Renal pelvis (tissue), 12 donors: ENCODE measurements around the gene PCNA. TPM values are rescaled to one million over a fixed set of nuclear protein-coding genes. Genes with fewer than 3 reads are reported as not detected.
A peak's percentile ranks its signal among the peaks of the same experiment; 100 is the strongest.

Experiments
- DNase-seq: peaks from one replicate; pipeline ENCODE4 v3.0.0-alpha.2; 2013
- long read RNA-seq, 16 experiments: transcript quantifications; one replicate each; lab custom pipeline, GENCODE V29; 2026
- polyA plus RNA-seq, 3 donors: library from polyadenylated mRNA; unstranded; fragments of 120-200 nt; gene quantifications; one replicate each; pipeline ENCODE4 v1.2.1, GENCODE V29; 2013; ENCODE audit not compliant: insufficient read length in 3 of 3

The PCNA gene
- polyA plus RNA-seq = 100 to 1,000 TPM; 157 to 190 (median 161) TPM
- long read RNA-seq, donor 1, transcript PCNA-201 (6 exons, 1,344 nt) = major isoform, 75 of 84 reads
- long read RNA-seq, donor 1, partial matches to known transcripts = 6 of 84 reads
- long read RNA-seq, donor 1, other reads (novel, unspliced or antisense) = 0 of 84 reads
- long read RNA-seq, donor 2, transcript PCNA-202 (7 exons, 1,359 nt) = minor isoform, 12 of 126 reads
- long read RNA-seq, donor 2, transcript PCNA-201 (6 exons, 1,344 nt) = major isoform, 105 of 126 reads
- long read RNA-seq, donor 2, partial matches to known transcripts = 9 of 126 reads
- long read RNA-seq, donor 2, other reads (novel, unspliced or antisense) = 0 of 126 reads
- long read RNA-seq, donor 3, transcript PCNA-201 (6 exons, 1,344 nt) = major isoform, 78 of 89 reads
- long read RNA-seq, donor 3, transcript PCNA-202 (7 exons, 1,359 nt) = minor isoform, 6 of 89 reads
- long read RNA-seq, donor 3, partial matches to known transcripts = 5 of 89 reads
- long read RNA-seq, donor 3, other reads (novel, unspliced or antisense) = 0 of 89 reads
- long read RNA-seq, donor 4, transcript PCNA-201 (6 exons, 1,344 nt) = major isoform, 74 of 86 reads
- long read RNA-seq, donor 4, transcript PCNA-202 (7 exons, 1,359 nt) = minor isoform, 7 of 86 reads
- long read RNA-seq, donor 4, partial matches to known transcripts = 5 of 86 reads
- long read RNA-seq, donor 4, other reads (novel, unspliced or antisense) = 0 of 86 reads
- long read RNA-seq, donor 5, transcript PCNA-201 (6 exons, 1,344 nt) = major isoform, 34 of 44 reads
- long read RNA-seq, donor 5, transcript PCNA-202 (7 exons, 1,359 nt) = minor isoform, 5 of 44 reads
- long read RNA-seq, donor 5, partial matches to known transcripts = 5 of 44 reads
- long read RNA-seq, donor 5, other reads (novel, unspliced or antisense) = 0 of 44 reads
- long read RNA-seq, donor 6, transcript PCNA-201 (6 exons, 1,344 nt) = major isoform, 25 of 43 reads
- long read RNA-seq, donor 6, transcript PCNA-202 (7 exons, 1,359 nt) = minor isoform, 7 of 43 reads
- long read RNA-seq, donor 6, partial matches to known transcripts = 11 of 43 reads
- long read RNA-seq, donor 6, other reads (novel, unspliced or antisense) = 0 of 43 reads
- long read RNA-seq, donor 7, transcript PCNA-201 (6 exons, 1,344 nt) = major isoform, 48 of 58 reads
- long read RNA-seq, donor 7, partial matches to known transcripts = 6 of 58 reads
- long read RNA-seq, donor 7, other reads (novel, unspliced or antisense) = 0 of 58 reads
- long read RNA-seq, donor 8, transcript PCNA-201 (6 exons, 1,344 nt) = major isoform, 33 of 34 reads
- long read RNA-seq, donor 8, partial matches to known transcripts = 0 of 34 reads
- long read RNA-seq, donor 8, other reads (novel, unspliced or antisense) = 0 of 34 reads
- long read RNA-seq, donor 9, transcript PCNA-201 (6 exons, 1,344 nt) = major isoform, 103 of 119 reads
- long read RNA-seq, donor 9, transcript PCNA-202 (7 exons, 1,359 nt) = minor isoform, 10 of 119 reads
- long read RNA-seq, donor 9, partial matches to known transcripts = 6 of 119 reads
- long read RNA-seq, donor 9, other reads (novel, unspliced or antisense) = 0 of 119 reads
- long read RNA-seq, donor 10, transcript PCNA-202 (7 exons, 1,359 nt) = minor isoform, 5 of 66 reads
- long read RNA-seq, donor 10, transcript PCNA-201 (6 exons, 1,344 nt) = major isoform, 61 of 66 reads
- long read RNA-seq, donor 10, partial matches to known transcripts = 0 of 66 reads
- long read RNA-seq, donor 10, other reads (novel, unspliced or antisense) = 0 of 66 reads
- long read RNA-seq, donor 11, transcript PCNA-202 (7 exons, 1,359 nt) = minor isoform, 7 of 34 reads
- long read RNA-seq, donor 11, transcript PCNA-201 (6 exons, 1,344 nt) = major isoform, 22 of 34 reads
- long read RNA-seq, donor 11, partial matches to known transcripts = 5 of 34 reads
- long read RNA-seq, donor 11, other reads (novel, unspliced or antisense) = 0 of 34 reads
- long read RNA-seq, donor 12, transcript PCNA-202 (7 exons, 1,359 nt) = minor isoform, 5 of 95 reads
- long read RNA-seq, donor 12, transcript PCNA-201 (6 exons, 1,344 nt) = major isoform, 85 of 95 reads
- long read RNA-seq, donor 12, partial matches to known transcripts = 5 of 95 reads
- long read RNA-seq, donor 12, other reads (novel, unspliced or antisense) = 0 of 95 reads
- long read RNA-seq, donor 13, transcript PCNA-201 (6 exons, 1,344 nt) = major isoform, 16 of 20 reads
- long read RNA-seq, donor 13, partial matches to known transcripts = 0 of 20 reads
- long read RNA-seq, donor 13, other reads (novel, unspliced or antisense) = 0 of 20 reads
- long read RNA-seq, donor 14, transcript PCNA-202 (7 exons, 1,359 nt) = minor isoform, 6 of 79 reads
- long read RNA-seq, donor 14, transcript PCNA-201 (6 exons, 1,344 nt) = major isoform, 60 of 79 reads
- long read RNA-seq, donor 14, partial matches to known transcripts = 13 of 79 reads
- long read RNA-seq, donor 14, other reads (novel, unspliced or antisense) = 0 of 79 reads
- long read RNA-seq, donor 15, transcript PCNA-202 (7 exons, 1,359 nt) = minor isoform, 11 of 73 reads
- long read RNA-seq, donor 15, transcript PCNA-201 (6 exons, 1,344 nt) = major isoform, 62 of 73 reads
- long read RNA-seq, donor 15, partial matches to known transcripts = 0 of 73 reads
- long read RNA-seq, donor 15, other reads (novel, unspliced or antisense) = 0 of 73 reads
- long read RNA-seq, donor 16, transcript PCNA-202 (7 exons, 1,359 nt) = minor isoform, 15 of 146 reads
- long read RNA-seq, donor 16, transcript PCNA-201 (6 exons, 1,344 nt) = major isoform, 115 of 146 reads
- long read RNA-seq, donor 16, partial matches to known transcripts = 16 of 146 reads
- long read RNA-seq, donor 16, other reads (novel, unspliced or antisense) = 0 of 146 reads

GRCh38 chr20:5119435-5120184 lies at the start of gene PCNA:
Gene PCNA, minus strand, starts transcription at chr20:5119958. Its CDS starts 160 bp downstream, at chr20:5119798.
- peak; percentile 97 for DNase-seq

- DNase-seq = no peak
Measured at GRCh38 chr20:5168651-5169396, 49.1 kb upstream of the PCNA start.

- DNase-seq = no peak
Measured at GRCh38 chr20:5164645-5165625, 45.2 kb upstream of the PCNA start.

- DNase-seq = no peak
Measured at GRCh38 chr20:5161536-5162164, 41.9 kb upstream of the PCNA start.

GRCh38 chr20:5160882-5161281 lies 41.1 kb upstream of the PCNA start:
- DNase-seq = no peak

GRCh38 chr20:5159928-5160327 lies 40.2 kb upstream of the PCNA start:
- DNase-seq = no peak

- DNase-seq = no peak
Measured at GRCh38 chr20:5156675-5157448, 37.1 kb upstream of the PCNA start.

- DNase-seq = no peak
Measured at GRCh38 chr20:5155404-5155803, 35.6 kb upstream of the PCNA start.

GRCh38 chr20:5154543-5154925 lies 34.8 kb upstream of the PCNA start:
- DNase-seq = no peak

GRCh38 chr20:5153612-5154542 lies 34.1 kb upstream of the PCNA start:
- no peak for DNase-seq

GRCh38 chr20:5153152-5153467 lies 33.4 kb upstream of the PCNA start:
- no peak for DNase-seq

GRCh38 chr20:5150226-5151076 lies 30.7 kb upstream of the PCNA start:
- no peak for DNase-seq
